K562 treated with DMSO at 1 percent for 24 hours (cell line): ENCODE results near the gene SSTR1. TPM values are rescaled to one million over a fixed set of nuclear protein-coding genes. Genes with fewer than 3 reads are reported as not detected.

Source experiments
- total RNA-seq: library from RNA; unstranded; fragments of 300-600 nt; gene quantifications from 2 replicates; pipeline ENCODE4 v1.2.3, GENCODE V29; 2022; ENCODE audit warnings: low read depth; ENCODE audit not compliant: insufficient read depth

The SSTR1 gene
- total RNA-seq = not detected in 2 replicates

DNA sequence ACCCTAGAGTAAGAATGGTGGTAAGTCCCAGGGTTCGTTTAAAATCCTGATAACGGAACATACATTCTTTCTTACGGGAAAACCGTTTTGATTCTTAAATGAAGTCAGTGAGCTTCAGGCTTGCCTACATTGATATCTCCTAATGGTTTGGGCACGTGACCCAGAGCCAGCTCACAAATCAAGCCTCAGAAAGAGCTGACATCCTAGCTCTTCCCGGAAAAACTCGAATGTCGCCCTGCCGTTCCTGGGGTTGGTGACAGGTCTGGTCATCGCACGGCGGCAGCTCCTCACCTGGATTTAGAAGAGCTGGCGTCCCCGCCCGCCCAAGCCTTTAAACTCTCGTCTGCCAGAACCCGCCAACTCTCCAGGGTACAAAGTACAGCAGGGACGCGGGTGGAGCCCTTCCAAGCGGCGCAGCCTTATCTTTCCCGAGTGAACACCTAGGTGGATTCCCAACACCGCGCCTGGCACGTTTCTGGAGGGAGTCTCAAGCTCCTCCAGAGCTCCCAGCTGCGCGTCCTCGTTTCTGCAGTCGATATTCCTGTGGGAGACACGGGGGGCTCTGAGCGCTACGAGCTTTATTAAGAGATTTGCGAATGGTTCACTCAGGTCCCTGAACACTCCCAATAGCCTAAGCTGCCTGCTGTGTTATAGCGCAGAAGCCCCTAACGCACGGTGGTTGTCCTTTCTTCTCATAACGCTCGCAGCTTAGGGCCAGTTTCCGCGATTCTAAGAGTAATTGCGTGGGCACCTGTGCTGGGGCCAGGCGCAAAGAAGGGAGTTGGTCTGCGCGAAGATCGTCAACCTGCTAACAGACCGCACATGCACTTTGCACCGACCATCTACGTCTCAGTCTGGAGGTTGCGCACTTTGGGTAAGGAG, at the start of gene SSTR1:
Gene SSTR1, plus strand, starts transcription at position 169 of the 882 bp plus-strand sequence. CDS start 1,486 bp downstream, outside the sequence.

GRCh38 chr14:38255673-38256532, 48.2 kb downstream of the SSTR1 start, which contains the start of gene CLEC14A:
Gene CLEC14A, minus strand, starts transcription at chr14:38256093. Its CDS starts 71 bp downstream, at chr14:38256022.

Other genes with a start within 250 kb of the SSTR1 start
- gene CLEC14A, start 48.2 kb downstream of the SSTR1 start, total RNA-seq = not detected in 2 replicates